A549 (cell line): ENCODE results near the gene TRIM25.

Experiments
- CBX8 ChIP-seq: fragments of 200-600 bp; sonication (generic); IDR thresholded peaks from 2 replicates; pipeline ENCODE4 v1.6.1; 2016
- ESRRA ChIP-seq: fragments of 150-350 bp; IDR thresholded peaks from 2 replicates; pipeline ENCODE4 v1.6.1; 2014; ENCODE audit warnings: mild to moderate bottlenecking, low read length, borderline replicate concordance
- HDAC2 ChIP-seq: fragments of 200-600 bp; sonication (generic); IDR thresholded peaks from 2 replicates; pipeline ENCODE4 v1.6.1; 2016
- HOXA7 ChIP-seq: fragments of 250-450 bp; sonication (Bioruptor Pico); IDR thresholded peaks from 2 replicates; pipeline ENCODE4 v1.5.0; 2020; ENCODE audit warnings: mild to moderate bottlenecking, moderate library complexity
- NFE2L2 ChIP-seq: fragments of 150-350 bp; conservative IDR thresholded peaks from 2 replicates; pipeline ENCODE4 v1.6.1; 2014; ENCODE audit warnings: low read length
- POLR2A ChIP-seq: IDR thresholded peaks from 2 replicates; pipeline ENCODE4 v1.6.1; 2012; ENCODE audit warnings: mild to moderate bottlenecking, low read length
- POLR2AphosphoS2 ChIP-seq: conservative IDR thresholded peaks from 2 replicates; pipeline ENCODE4 v1.6.1; 2012; ENCODE audit warnings: low read length, improper control_type of control experiment, inconsistent platforms
- TF ChIP-seq, protein P1 (sequence below): fragments of >200 bp; sonication (Bioruptor Twin); formaldehyde crosslinking; IDR thresholded peaks from 3 replicates; pipeline ENCODE4 v1.5.1; 2016

DNA sequence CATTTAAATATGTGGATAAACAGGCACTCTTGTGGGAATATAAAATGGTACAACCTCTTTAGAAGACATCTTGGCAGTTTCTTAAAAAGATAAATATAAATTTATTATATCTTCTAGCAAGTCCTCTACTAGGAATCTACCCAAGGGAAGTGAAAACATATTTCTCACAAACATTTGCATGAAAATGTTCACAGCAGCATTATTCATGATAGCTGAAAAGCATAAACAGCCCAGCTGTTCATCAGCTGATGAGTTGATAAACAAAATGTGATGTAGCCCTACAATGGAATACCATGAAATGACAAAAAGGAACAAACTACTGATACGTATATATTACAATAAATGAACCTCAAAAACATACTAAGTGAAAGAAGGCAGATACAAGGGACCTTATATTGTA is 67.9 kb downstream of the TRIM25 start:
- TF ChIP-seq, protein P1, sequence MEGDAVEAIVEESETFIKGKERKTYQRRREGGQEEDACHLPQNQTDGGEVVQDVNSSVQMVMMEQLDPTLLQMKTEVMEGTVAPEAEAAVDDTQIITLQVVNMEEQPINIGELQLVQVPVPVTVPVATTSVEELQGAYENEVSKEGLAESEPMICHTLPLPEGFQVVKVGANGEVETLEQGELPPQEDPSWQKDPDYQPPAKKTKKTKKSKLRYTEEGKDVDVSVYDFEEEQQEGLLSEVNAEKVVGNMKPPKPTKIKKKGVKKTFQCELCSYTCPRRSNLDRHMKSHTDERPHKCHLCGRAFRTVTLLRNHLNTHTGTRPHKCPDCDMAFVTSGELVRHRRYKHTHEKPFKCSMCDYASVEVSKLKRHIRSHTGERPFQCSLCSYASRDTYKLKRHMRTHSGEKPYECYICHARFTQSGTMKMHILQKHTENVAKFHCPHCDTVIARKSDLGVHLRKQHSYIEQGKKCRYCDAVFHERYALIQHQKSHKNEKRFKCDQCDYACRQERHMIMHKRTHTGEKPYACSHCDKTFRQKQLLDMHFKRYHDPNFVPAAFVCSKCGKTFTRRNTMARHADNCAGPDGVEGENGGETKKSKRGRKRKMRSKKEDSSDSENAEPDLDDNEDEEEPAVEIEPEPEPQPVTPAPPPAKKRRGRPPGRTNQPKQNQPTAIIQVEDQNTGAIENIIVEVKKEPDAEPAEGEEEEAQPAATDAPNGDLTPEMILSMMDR: no peak
- TF ChIP-seq POLR2AphosphoS2 (no peak), HOXA7 (CRISPR knock-in tag) (no peak), POLR2A (no peak), HDAC2 (no peak), ESRRA (no peak), CBX8 (no peak), NFE2L2 (no peak)
